ENCODE measurements around the gene MAP4. TPM values are rescaled to one million over a fixed set of nuclear protein-coding genes. Genes with fewer than 3 reads are reported as not detected.

The MAP4 gene
- total RNA-seq, 3 donors from 2014 or later (not counting 1 experiment from before 2014, with no cell fraction given), result 74.5 to 97.1 (median 88.9) TPM

- intact Hi-C loops (cut with micrococcal nuclease), result no loop called here
- ATAC-seq (no peak), DNase-seq (no peak)
- Histone ChIP-seq H3K27me3 (ENCODE audit: control insufficient read depth, insufficient read depth, low read length) (no peaks in the 10 kb centered on the region), H3K9me3 (ENCODE audit: control insufficient read depth, insufficient read depth, low read length) (no peaks in the 10 kb centered on the region), H3K4me1 (ENCODE audit: control insufficient read depth, insufficient read depth, low read length) (no peaks in the 10 kb centered on the region), H3K4me3 (ENCODE audit: low read length) (no peak overlapping the region), H3K27ac (ENCODE audit: low read length) (no peak overlapping the region), H3K36me3 (ENCODE audit: control insufficient read depth, insufficient read depth, low read length) (no peaks in the 10 kb centered on the region)
- Mint-ChIP-seq H3K36me3 (no peaks in the 10 kb centered on the region), H3K27me3 (ENCODE audit: low read depth in 2 of 2) (no peaks in the 10 kb centered on the region), H3K4me3 (no peak overlapping the region), H3K9me3 (no peaks in the 10 kb centered on the region), H3K27ac (no peak overlapping the region), H3K4me1 (peaks cover 17 to 22% of the 10 kb centered on the region in 2 donors)
- 98% methylated on average over 2 of the region's 3 CpGs for WGBS (ENCODE audit: insufficient coverage)
- no peak for TF ChIP-seq CTCF (IDR thresholded peaks at IDR 0.05)
These were observed 26.0 kb upstream of the MAP4 start for GRCh38 chr3:48042071-48042760.

- Histone ChIP-seq H3K4me1 (ENCODE audit: control insufficient read depth, insufficient read depth, low read length) (peaks cover 6% of the 10 kb centered on the region), H3K4me3 (ENCODE audit: low read length) (no peak overlapping the region), H3K9me3 (ENCODE audit: control insufficient read depth, insufficient read depth, low read length) (no peaks in the 10 kb centered on the region), H3K27ac (ENCODE audit: low read length) (no peak overlapping the region), H3K36me3 (ENCODE audit: control insufficient read depth, insufficient read depth, low read length) (no peaks in the 10 kb centered on the region), H3K27me3 (ENCODE audit: control insufficient read depth, insufficient read depth, low read length) (no peaks in the 10 kb centered on the region)
- peaks cover 21 to 28% of the 10 kb centered on the region in 2 donors for H3K4me1 Mint-ChIP-seq
- no peak for TF ChIP-seq CTCF (IDR thresholded peaks at IDR 0.05)
- H3K9me3 Mint-ChIP-seq, result no peaks in the 10 kb centered on the region
- WGBS (ENCODE audit: insufficient coverage), result 38% methylated on average over 1 of the region's 1 CpG
- no peak overlapping the region for H3K27ac Mint-ChIP-seq
- DNase-seq, result no peak
- H3K4me3 Mint-ChIP-seq, result no peak overlapping the region
- intact Hi-C loops (cut with micrococcal nuclease), result no loop called here
- no peak for ATAC-seq
- no peaks in the 10 kb centered on the region for H3K27me3 Mint-ChIP-seq (ENCODE audit: low read depth in 2 of 2)
- no peaks in the 10 kb centered on the region for H3K36me3 Mint-ChIP-seq
These were observed 23.4 kb upstream of the MAP4 start for GRCh38 chr3:48039487-48040190.

GRCh38 chr3:48038971-48039481, 22.8 kb upstream of the MAP4 start:
- peaks cover 26 to 32% of the 10 kb centered on the region in 2 donors for H3K4me1 Mint-ChIP-seq
- H3K27me3 ChIP-seq (ENCODE audit: control insufficient read depth, insufficient read depth, low read length), result no peaks in the 10 kb centered on the region
- H3K4me3 ChIP-seq (ENCODE audit: low read length), result no peak overlapping the region

More at GRCh38 chr3:48038971-48039481, 22.8 kb upstream of the MAP4 start:
- Histone ChIP-seq H3K9me3 (ENCODE audit: control insufficient read depth, insufficient read depth, low read length) (no peaks in the 10 kb centered on the region), H3K4me1 (ENCODE audit: control insufficient read depth, insufficient read depth, low read length) (peaks cover 11% of the 10 kb centered on the region), H3K27ac (ENCODE audit: low read length) (no peak overlapping the region), H3K36me3 (ENCODE audit: control insufficient read depth, insufficient read depth, low read length) (no peaks in the 10 kb centered on the region)
- intact Hi-C loops (cut with micrococcal nuclease), result no loop called here
- no peaks in the 10 kb centered on the region for H3K27me3 Mint-ChIP-seq (ENCODE audit: low read depth in 2 of 2)
- H3K36me3 Mint-ChIP-seq, result no peaks in the 10 kb centered on the region
- no peak for DNase-seq
- H3K27ac Mint-ChIP-seq, result no peak overlapping the region
- no peaks in the 10 kb centered on the region for H3K9me3 Mint-ChIP-seq
- no peak overlapping the region for H3K4me3 Mint-ChIP-seq
- ATAC-seq, result no peak
- 75% methylated on average over 6 of the region's 6 CpGs for WGBS (ENCODE audit: insufficient coverage)
- TF ChIP-seq CTCF (IDR thresholded peaks at IDR 0.05), result no peak
